ENCODE measurements around the gene RAD51B. TPM values are rescaled to one million over a fixed set of nuclear protein-coding genes. Genes with fewer than 3 reads are reported as not detected.

Gene RAD51B
- total RNA-seq, 2 donors from 2014 or later: 9.3 to 12.1 TPM

GRCh38 chr14:68268197-68268596 lies 448.6 kb downstream of the RAD51B start:
- Histone ChIP-seq H3K27me3 (replicated peaks; ENCODE audit: insufficient read depth) (no peaks in the 10 kb centered on the region), H3K4me3 (no peak overlapping the region), H3K27ac (no peak overlapping the region), H3K36me3 (no peaks in the 10 kb centered on the region), H3K4me1 (ENCODE audit: control insufficient read depth in 1 of 2, low read depth in 2 of 2) (peaks cover 23 to 25% of the 10 kb centered on the region in 2 donors), H3K9me3 (no peaks in the 10 kb centered on the region)
- TF ChIP-seq CTCF (IDR thresholded peaks at IDR 0.05): no peak
- DNase-seq (ENCODE audit: low spot score): no peak
- no peak for ATAC-seq (ENCODE audit: insufficient number of reproducible peaks, low FRiP score, low read depth)

- no peak for TF ChIP-seq CTCF (IDR thresholded peaks at IDR 0.05)
- Histone ChIP-seq H3K36me3 (no peaks in the 10 kb centered on the region), H3K27ac (peak overlapping the region in 1 of 2 donors; percentile 24), H3K4me3 (no peak overlapping the region), H3K27me3 (replicated peaks; ENCODE audit: insufficient read depth) (no peaks in the 10 kb centered on the region), H3K4me1 (ENCODE audit: control insufficient read depth in 1 of 2, low read depth in 2 of 2) (peaks cover 23 to 25% of the 10 kb centered on the region in 2 donors), H3K9me3 (no peaks in the 10 kb centered on the region)
- no peak for ATAC-seq (ENCODE audit: insufficient number of reproducible peaks, low FRiP score, low read depth)
- no peak for DNase-seq (ENCODE audit: low spot score)
Observed at GRCh38 chr14:68268719-68269118, 449.1 kb downstream of the RAD51B start.

GRCh38 chr14:68269136-68269927 lies 449.8 kb downstream of the RAD51B start:
- H3K27ac ChIP-seq: peak overlapping the region in 1 of 2 donors; percentile 24
- no peak for ATAC-seq (ENCODE audit: insufficient number of reproducible peaks, low FRiP score, low read depth)
- H3K4me3 ChIP-seq: no peak overlapping the region
- no peak for TF ChIP-seq CTCF (IDR thresholded peaks at IDR 0.05)
- peaks cover 23 to 25% of the 10 kb centered on the region in 2 donors for H3K4me1 ChIP-seq (ENCODE audit: control insufficient read depth in 1 of 2, low read depth in 2 of 2)
- no peaks in the 10 kb centered on the region for H3K36me3 ChIP-seq
- no peak for DNase-seq (ENCODE audit: low spot score)
- no peaks in the 10 kb centered on the region for H3K27me3 ChIP-seq (replicated peaks; ENCODE audit: insufficient read depth)
- H3K9me3 ChIP-seq: no peaks in the 10 kb centered on the region

- H3K9me3 ChIP-seq: no peaks in the 10 kb centered on the region
- H3K27me3 ChIP-seq (replicated peaks; ENCODE audit: insufficient read depth): no peaks in the 10 kb centered on the region
- ATAC-seq (ENCODE audit: insufficient number of reproducible peaks, low FRiP score, low read depth) (no peak), DNase-seq (ENCODE audit: low spot score) (no peak)
- H3K4me1 ChIP-seq (ENCODE audit: control insufficient read depth in 1 of 2, low read depth in 2 of 2): peaks cover 23 to 25% of the 10 kb centered on the region in 2 donors
- H3K27ac ChIP-seq: peak overlapping the region in 1 of 2 donors; percentile 24
- no peak overlapping the region for H3K4me3 ChIP-seq
- H3K36me3 ChIP-seq: no peaks in the 10 kb centered on the region
- no peak for TF ChIP-seq CTCF (IDR thresholded peaks at IDR 0.05)
Observed at GRCh38 chr14:68270342-68270741, 450.8 kb downstream of the RAD51B start.

GRCh38 chr14:68271913-68272391 lies 452.4 kb downstream of the RAD51B start:
- DNase-seq (ENCODE audit: low spot score) (no peak), ATAC-seq (ENCODE audit: insufficient number of reproducible peaks, low FRiP score, low read depth) (no peak)
- Histone ChIP-seq H3K4me1 (ENCODE audit: control insufficient read depth in 1 of 2, low read depth in 2 of 2) (peaks cover 23 to 25% of the 10 kb centered on the region in 2 donors), H3K9me3 (no peaks in the 10 kb centered on the region), H3K27me3 (replicated peaks; ENCODE audit: insufficient read depth) (no peaks in the 10 kb centered on the region), H3K4me3 (no peak overlapping the region), H3K27ac (peak overlapping the region in 1 of 2 donors; percentile 2), H3K36me3 (no peaks in the 10 kb centered on the region)
- TF ChIP-seq CTCF (IDR thresholded peaks at IDR 0.05): no peak

All from thoracic aorta (tissue), 2 donors.